DOHH2 (cell line): Measurements from ENCODE around the gene MYLIP.

Experiments
- H3F3A ChIP-seq: fragments of 200-600 bp; sonication (generic), shearing (Covaris generic); 2 replicates; pipeline ENCODE4 v1.6.0; 2016; ENCODE audit warnings: antibody characterized with exemption, mild to moderate bottlenecking; ENCODE audit not compliant: control insufficient read depth, insufficient read depth
- H3K27ac ChIP-seq: fragments of 200-600 bp; sonication (generic); 2 replicates; pipeline ENCODE4 v1.5.1; 2014; ENCODE audit warnings: low read depth, mild to moderate bottlenecking, low read length, moderate library complexity
- H3K27me3 ChIP-seq: fragments of 200-600 bp; sonication (generic); 2 replicates; pipeline ENCODE4 v1.6.1; 2014; ENCODE audit warnings: mild to moderate bottlenecking, low read length, mixed read lengths; ENCODE audit not compliant: control insufficient read depth
- H3K36me3 ChIP-seq: fragments of 200-600 bp; sonication (generic); 2 replicates; pipeline ENCODE4 v1.6.1; 2014; ENCODE audit warnings: mild to moderate bottlenecking, low read length, moderate library complexity, mixed read lengths; ENCODE audit not compliant: control insufficient read depth
- H3K4me1 ChIP-seq: fragments of 200-600 bp; sonication (generic); 2 replicates; pipeline ENCODE4 v1.6.1; 2014; ENCODE audit warnings: mild to moderate bottlenecking, low read length, mixed read lengths; ENCODE audit not compliant: control insufficient read depth
- H3K4me2 ChIP-seq: fragments of 200-600 bp; sonication (generic); 2 replicates; pipeline ENCODE4 v1.6.0; 2014; ENCODE audit warnings: mild to moderate bottlenecking, low read length, moderate library complexity
- H3K4me3 ChIP-seq: fragments of 200-600 bp; sonication (generic); 2 replicates; pipeline ENCODE4 v1.5.1; 2014; ENCODE audit warnings: mild to moderate bottlenecking, low read length, mixed read lengths
- H3K79me2 ChIP-seq: fragments of 200-600 bp; sonication (generic); 2 replicates; pipeline ENCODE4 v1.6.1; 2014; ENCODE audit warnings: mild to moderate bottlenecking, low read length, mixed read lengths; ENCODE audit not compliant: control insufficient read depth
- H3K9me2 ChIP-seq: fragments of 200-600 bp; sonication (generic); replicated peaks from 2 replicates; pipeline ENCODE4 v1.6.1; 2014; ENCODE audit warnings: mild to moderate bottlenecking, low read length, mixed read lengths; ENCODE audit not compliant: control insufficient read depth
- H3K9me3 ChIP-seq: fragments of 200-600 bp; sonication (generic); 2 replicates; pipeline ENCODE4 v1.6.1; 2014; ENCODE audit warnings: antibody characterized with exemption, low read length, mixed read lengths; ENCODE audit not compliant: control insufficient read depth, insufficient read depth
- H4K20me1 ChIP-seq: fragments of 200-600 bp; sonication (generic); 2 replicates; pipeline ENCODE4 v1.6.0; 2014; ENCODE audit warnings: low read depth, mild to moderate bottlenecking, antibody characterized with exemption, low read length, moderate library complexity; ENCODE audit not compliant: control insufficient read depth, insufficient read depth
- CTCF ChIP-seq: fragments of 200-600 bp; sonication (generic); IDR thresholded peaks from one replicate; pipeline ENCODE4 v1.5.1; 2014; ENCODE audit warnings: antibody characterized with exemption, mild to moderate bottlenecking, low read depth, low read length; ENCODE audit not compliant: poor library complexity, severe bottlenecking
- EZH2phosphoT487 ChIP-seq: fragments of 200-600 bp; sonication (generic); IDR thresholded peaks from 2 replicates; pipeline ENCODE4 v1.6.1; 2017; ENCODE audit warnings: borderline replicate concordance, mild to moderate bottlenecking, antibody characterized with exemption, low read length, moderate library complexity, mixed read lengths

Gene MYLIP

GRCh38 chr6:16168121-16168520 lies 39.2 kb downstream of the MYLIP start:
- no peaks in the 10 kb centered on the region for H3K36me3 ChIP-seq
- H3K27me3 ChIP-seq: no peaks in the 10 kb centered on the region
- no peak overlapping the region for H3K4me2 ChIP-seq
- no peak overlapping the region for H3K4me3 ChIP-seq
- no peaks in the 10 kb centered on the region for H3K79me2 ChIP-seq
- H3K9me3 ChIP-seq: no peaks in the 10 kb centered on the region
- H3K9me2 ChIP-seq: no peaks in the 10 kb centered on the region
- H3F3A ChIP-seq: no peaks in the 10 kb centered on the region
- TF ChIP-seq EZH2phosphoT487 (no peak), CTCF (no peak)
- H3K27ac ChIP-seq: no peak overlapping the region
- H3K4me1 ChIP-seq: peaks cover 16% of the 10 kb centered on the region
- no peaks in the 10 kb centered on the region for H4K20me1 ChIP-seq

DNA sequence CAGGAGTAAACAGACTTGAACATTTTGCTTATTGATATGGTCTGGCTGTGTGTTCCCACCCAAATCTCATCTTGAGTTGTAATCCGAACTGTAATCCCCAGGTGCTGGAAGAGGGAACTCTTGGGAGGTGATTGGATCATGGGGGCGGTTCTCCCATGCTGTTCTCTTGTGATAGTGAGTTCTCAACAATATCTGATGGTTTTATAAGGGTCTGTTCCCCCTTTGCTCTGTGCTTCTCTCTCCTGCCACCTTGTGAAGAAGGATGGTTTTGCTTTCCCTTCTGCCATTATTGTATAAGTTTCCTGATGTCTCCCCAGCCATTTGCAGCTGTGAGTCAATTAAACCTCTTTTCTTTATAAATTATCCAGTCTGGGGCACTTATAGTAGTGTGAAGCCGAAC lies 40.0 kb downstream of the MYLIP start:
- H3K4me2 ChIP-seq: no peak overlapping the region

GRCh38 chr6:16171400-16171799 lies 42.5 kb downstream of the MYLIP start:
- Histone ChIP-seq H3K4me1 (peaks cover 29% of the 10 kb centered on the region), H3K79me2 (no peaks in the 10 kb centered on the region), H4K20me1 (no peaks in the 10 kb centered on the region), H3K27me3 (no peaks in the 10 kb centered on the region), H3K9me3 (no peaks in the 10 kb centered on the region), H3F3A (no peaks in the 10 kb centered on the region), H3K36me3 (no peaks in the 10 kb centered on the region), H3K27ac (no peak overlapping the region), H3K9me2 (no peaks in the 10 kb centered on the region), H3K4me3 (no peak overlapping the region), H3K4me2 (no peak overlapping the region)
- TF ChIP-seq CTCF: no peak
- TF ChIP-seq EZH2phosphoT487: no peak

More for the DNA sequence above, 40.0 kb downstream of the MYLIP start:
- no peaks in the 10 kb centered on the region for H3F3A ChIP-seq
- H3K27ac ChIP-seq: no peak overlapping the region
- no peaks in the 10 kb centered on the region for H3K36me3 ChIP-seq
- no peaks in the 10 kb centered on the region for H3K9me2 ChIP-seq
- H3K4me3 ChIP-seq: no peak overlapping the region
- no peaks in the 10 kb centered on the region for H3K79me2 ChIP-seq
- TF ChIP-seq CTCF (peak; percentile 61), EZH2phosphoT487 (no peak)
- H3K4me1 ChIP-seq: peaks cover 23% of the 10 kb centered on the region
- no peaks in the 10 kb centered on the region for H3K27me3 ChIP-seq
- no peaks in the 10 kb centered on the region for H3K9me3 ChIP-seq
- H4K20me1 ChIP-seq: no peaks in the 10 kb centered on the region
